ENCODE results near the gene TUBGCP2.

DNA sequence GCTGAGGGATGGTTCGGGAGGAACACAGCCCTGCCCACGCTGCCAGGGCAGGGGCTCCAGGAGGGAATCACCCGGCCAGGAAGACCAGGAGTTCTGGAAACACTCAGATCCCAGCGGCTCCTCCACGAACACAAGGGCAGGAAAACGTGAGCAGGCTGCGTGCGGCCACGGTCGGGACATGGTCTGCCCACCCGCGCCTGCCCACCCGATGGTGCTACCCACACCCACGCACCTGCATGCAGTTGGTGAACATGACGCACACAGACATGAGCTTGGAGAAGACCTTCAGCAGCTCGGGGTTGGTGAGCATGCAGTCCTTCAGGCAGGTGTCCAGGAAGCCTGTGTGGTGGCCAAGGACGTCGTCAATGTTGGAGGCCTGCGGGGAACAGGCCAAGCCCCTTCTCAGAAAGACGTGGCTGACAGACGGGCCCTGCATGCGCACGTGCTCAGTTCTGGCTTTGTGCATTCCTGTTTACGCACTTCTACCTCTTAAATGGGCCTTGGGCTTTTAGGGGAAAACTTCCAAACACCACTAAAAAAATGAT lies 25.8 kb downstream of the TUBGCP2 start:
- TF ChIP-seq POLR2AphosphoS5 (IDR thresholded peaks at IDR 0.05; ENCODE audit: low read depth, low read length) (no peak), SIN3A (IDR thresholded peaks at IDR 0.05; ENCODE audit: borderline replicate concordance, insufficient read depth, low read depth, low read length) (no peak)
- TF ChIP-seq, protein P1, sequence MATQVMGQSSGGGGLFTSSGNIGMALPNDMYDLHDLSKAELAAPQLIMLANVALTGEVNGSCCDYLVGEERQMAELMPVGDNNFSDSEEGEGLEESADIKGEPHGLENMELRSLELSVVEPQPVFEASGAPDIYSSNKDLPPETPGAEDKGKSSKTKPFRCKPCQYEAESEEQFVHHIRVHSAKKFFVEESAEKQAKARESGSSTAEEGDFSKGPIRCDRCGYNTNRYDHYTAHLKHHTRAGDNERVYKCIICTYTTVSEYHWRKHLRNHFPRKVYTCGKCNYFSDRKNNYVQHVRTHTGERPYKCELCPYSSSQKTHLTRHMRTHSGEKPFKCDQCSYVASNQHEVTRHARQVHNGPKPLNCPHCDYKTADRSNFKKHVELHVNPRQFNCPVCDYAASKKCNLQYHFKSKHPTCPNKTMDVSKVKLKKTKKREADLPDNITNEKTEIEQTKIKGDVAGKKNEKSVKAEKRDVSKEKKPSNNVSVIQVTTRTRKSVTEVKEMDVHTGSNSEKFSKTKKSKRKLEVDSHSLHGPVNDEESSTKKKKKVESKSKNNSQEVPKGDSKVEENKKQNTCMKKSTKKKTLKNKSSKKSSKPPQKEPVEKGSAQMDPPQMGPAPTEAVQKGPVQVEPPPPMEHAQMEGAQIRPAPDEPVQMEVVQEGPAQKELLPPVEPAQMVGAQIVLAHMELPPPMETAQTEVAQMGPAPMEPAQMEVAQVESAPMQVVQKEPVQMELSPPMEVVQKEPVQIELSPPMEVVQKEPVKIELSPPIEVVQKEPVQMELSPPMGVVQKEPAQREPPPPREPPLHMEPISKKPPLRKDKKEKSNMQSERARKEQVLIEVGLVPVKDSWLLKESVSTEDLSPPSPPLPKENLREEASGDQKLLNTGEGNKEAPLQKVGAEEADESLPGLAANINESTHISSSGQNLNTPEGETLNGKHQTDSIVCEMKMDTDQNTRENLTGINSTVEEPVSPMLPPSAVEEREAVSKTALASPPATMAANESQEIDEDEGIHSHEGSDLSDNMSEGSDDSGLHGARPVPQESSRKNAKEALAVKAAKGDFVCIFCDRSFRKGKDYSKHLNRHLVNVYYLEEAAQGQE (IDR thresholded peaks at IDR 0.05; ENCODE audit: insufficient read depth in 1 of 2, low read depth in 2 of 2, low read length in 1 of 2): no peak
- TF ChIP-seq, protein P2, sequence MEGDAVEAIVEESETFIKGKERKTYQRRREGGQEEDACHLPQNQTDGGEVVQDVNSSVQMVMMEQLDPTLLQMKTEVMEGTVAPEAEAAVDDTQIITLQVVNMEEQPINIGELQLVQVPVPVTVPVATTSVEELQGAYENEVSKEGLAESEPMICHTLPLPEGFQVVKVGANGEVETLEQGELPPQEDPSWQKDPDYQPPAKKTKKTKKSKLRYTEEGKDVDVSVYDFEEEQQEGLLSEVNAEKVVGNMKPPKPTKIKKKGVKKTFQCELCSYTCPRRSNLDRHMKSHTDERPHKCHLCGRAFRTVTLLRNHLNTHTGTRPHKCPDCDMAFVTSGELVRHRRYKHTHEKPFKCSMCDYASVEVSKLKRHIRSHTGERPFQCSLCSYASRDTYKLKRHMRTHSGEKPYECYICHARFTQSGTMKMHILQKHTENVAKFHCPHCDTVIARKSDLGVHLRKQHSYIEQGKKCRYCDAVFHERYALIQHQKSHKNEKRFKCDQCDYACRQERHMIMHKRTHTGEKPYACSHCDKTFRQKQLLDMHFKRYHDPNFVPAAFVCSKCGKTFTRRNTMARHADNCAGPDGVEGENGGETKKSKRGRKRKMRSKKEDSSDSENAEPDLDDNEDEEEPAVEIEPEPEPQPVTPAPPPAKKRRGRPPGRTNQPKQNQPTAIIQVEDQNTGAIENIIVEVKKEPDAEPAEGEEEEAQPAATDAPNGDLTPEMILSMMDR (IDR thresholded peaks at IDR 0.05): no peak
